PFSK-1 (cell line): ENCODE measurements around the gene PRDM15.

Source experiments
- POLR2AphosphoS5 ChIP-seq: IDR thresholded peaks from 2 replicates; pipeline ENCODE4 v1.6.1; 2012; ENCODE audit warnings: low read depth, mild to moderate bottlenecking, control low read depth, low read length, moderate library complexity
- TAF1 ChIP-seq: IDR thresholded peaks from 2 replicates; pipeline ENCODE4 v1.6.1; 2012; ENCODE audit warnings: low read length, control low read depth, borderline replicate concordance; ENCODE audit not compliant: insufficient read depth

DNA sequence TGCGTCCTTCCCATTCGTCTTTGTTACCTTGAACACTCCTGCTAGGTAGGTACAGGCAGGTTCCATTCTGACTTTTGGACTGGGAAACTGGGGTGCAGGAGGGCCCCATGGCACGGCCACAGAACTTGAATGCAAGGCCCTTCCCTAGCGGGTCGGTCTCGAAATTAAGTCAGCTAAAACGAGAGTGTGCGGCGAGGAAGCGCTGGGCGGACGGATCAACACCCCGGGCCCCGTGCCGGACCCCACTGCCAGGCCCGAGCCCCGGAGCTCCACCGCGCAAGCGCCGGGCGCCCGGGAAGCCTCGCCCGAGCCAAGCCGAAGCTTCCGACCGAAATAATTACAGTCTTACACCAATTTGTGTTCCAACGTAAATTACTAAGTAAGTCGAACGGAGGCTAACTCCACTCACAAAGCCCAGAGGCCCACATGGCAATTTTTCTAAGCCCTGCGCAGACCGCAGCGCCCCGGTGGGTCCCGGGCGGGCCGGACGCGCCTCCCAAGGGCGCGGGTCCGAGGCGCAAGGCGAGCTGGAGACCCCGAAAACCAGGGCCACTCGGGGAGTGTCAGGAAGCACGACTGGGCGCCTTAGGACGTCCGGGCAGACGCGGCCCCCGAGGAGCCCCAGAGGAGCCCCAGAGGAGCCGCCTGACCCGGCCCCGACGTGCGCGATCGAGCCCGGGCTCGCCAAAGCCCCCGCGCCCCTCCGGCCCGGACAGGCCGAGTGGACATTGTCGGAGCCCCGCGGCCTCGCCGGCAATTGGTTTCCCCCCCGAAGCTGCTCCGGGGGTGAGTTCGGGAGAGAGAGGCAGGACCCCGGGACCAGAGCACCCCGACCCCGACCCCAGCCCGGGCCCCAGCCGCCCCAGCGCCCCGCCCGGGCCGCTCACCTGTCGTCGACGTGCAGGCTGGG lies 112.9 kb downstream of the PRDM15 start:
- TF ChIP-seq POLR2AphosphoS5, result no peak
- no peak for TF ChIP-seq TAF1
